Activated B cell treated with CpG ODN at 0.5 μM for 24 hours (primary cell): ENCODE measurements around the gene ICAM2. TPM values are rescaled to one million over a fixed set of nuclear protein-coding genes. Genes with fewer than 3 reads are reported as not detected.
"Not testable (repeated sequence)": the region's sequence is repeated elsewhere in the genome, so short reads cannot be mapped to it uniquely, and the experiment has no call there.

Experiments
- ATAC-seq: fragments of 200-7000 bp; cut with Tn5 transposase; one replicate; pipeline ENCODE4 v1.10.0; 2021; ENCODE audit warnings: low read depth, mild to moderate bottlenecking, moderate library complexity
- CTCF ChIA-PET: fragments of 350-600 bp; sonication (Branson Sonifier 250); formaldehyde crosslinking; loops from one replicate; lab custom pipeline; 2021; ENCODE audit warnings: antibody characterized with exemption; lab: Charles Lee
- POLR2A ChIA-PET: fragments of 350-600 bp; sonication (Branson Sonifier 250); formaldehyde crosslinking; loops from one replicate; lab custom pipeline; 2021; ENCODE audit warnings: antibody characterized with exemption; lab: Charles Lee
- DNase-seq: peaks from one replicate; pipeline ENCODE4 v3.0.0; 2022
- H3K27ac Mint-ChIP-seq: one replicate; pipeline ENCODE4 v1.8.0; 2020; ENCODE audit warnings: mixed read lengths
- H3K27me3 Mint-ChIP-seq: one replicate; pipeline ENCODE4 v1.8.0; 2021; ENCODE audit warnings: mixed read lengths
- H3K36me3 Mint-ChIP-seq: one replicate; pipeline ENCODE4 v1.8.0; 2021; ENCODE audit warnings: low read depth, mixed read lengths
- H3K4me1 Mint-ChIP-seq: one replicate; pipeline ENCODE4 v1.8.0; 2021; ENCODE audit warnings: mixed read lengths
- H3K4me3 Mint-ChIP-seq: one replicate; pipeline ENCODE4 v1.8.0; 2020; ENCODE audit warnings: mild to moderate bottlenecking, mixed read lengths
- H3K9me3 Mint-ChIP-seq: one replicate; pipeline ENCODE4 v1.8.0; 2020; ENCODE audit warnings: mixed read lengths
- intact Hi-C: fragments of 100-400 bp; cut with micrococcal nuclease; formaldehyde crosslinking; loops from one replicate; pipeline ENCODE4 v1.15.1; 2024
- total RNA-seq: library from RNA; stranded (reverse); gene quantifications from 2 replicates; pipeline ENCODE4 v1.2.3, GENCODE V29; 2022
- TF ChIP-seq, protein P1 (sequence below): fragments of 200-600 bp; IDR thresholded peaks from one replicate; pipeline ENCODE4 v1.8.0; 2022; ENCODE audit warnings: antibody characterized with exemption, mild to moderate bottlenecking

The ICAM2 gene
- total RNA-seq, 1 donor from 2014 or later: 44.5 TPM

DNA sequence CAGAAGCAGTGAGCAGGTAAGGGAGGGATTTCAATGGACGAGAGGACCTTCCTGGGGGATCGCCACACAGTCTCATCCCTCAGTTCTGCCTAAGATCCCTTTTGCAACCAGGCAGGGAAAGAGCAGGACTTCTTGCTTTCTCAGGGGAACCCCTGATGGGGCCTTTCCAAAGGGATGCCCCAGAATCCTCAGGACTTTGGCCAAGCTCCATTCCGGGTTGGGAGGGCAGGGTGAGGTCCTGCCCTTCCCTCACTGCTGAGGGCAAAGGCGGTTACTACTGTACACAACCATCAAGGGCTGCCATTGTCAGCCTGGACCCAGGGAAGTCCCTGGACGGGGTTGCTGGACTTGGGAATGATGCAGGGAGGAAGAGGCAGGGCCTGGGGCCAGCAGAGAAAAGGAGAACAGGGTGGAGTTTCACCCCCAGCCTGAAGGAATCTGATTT lies 12.6 kb downstream of the ICAM2 start:
- no peak for DNase-seq
- H3K36me3 Mint-ChIP-seq: peaks cover 79% of the 10 kb centered on the region
- ChIA-PET CTCF (interaction anchor here (1.4 kb wide), 1 partner anchor 89 kb away, joined by 4 read pairs; the partner anchor contains the start of gene GH1), POLR2A (no interaction called here)
- no peak overlapping the region for H3K4me3 Mint-ChIP-seq
- no peaks in the 10 kb centered on the region for H3K9me3 Mint-ChIP-seq
- no peaks in the 10 kb centered on the region for H3K27me3 Mint-ChIP-seq
- peaks cover 55% of the 10 kb centered on the region for H3K4me1 Mint-ChIP-seq
- no peak overlapping the region for H3K27ac Mint-ChIP-seq
- TF ChIP-seq, protein P1, sequence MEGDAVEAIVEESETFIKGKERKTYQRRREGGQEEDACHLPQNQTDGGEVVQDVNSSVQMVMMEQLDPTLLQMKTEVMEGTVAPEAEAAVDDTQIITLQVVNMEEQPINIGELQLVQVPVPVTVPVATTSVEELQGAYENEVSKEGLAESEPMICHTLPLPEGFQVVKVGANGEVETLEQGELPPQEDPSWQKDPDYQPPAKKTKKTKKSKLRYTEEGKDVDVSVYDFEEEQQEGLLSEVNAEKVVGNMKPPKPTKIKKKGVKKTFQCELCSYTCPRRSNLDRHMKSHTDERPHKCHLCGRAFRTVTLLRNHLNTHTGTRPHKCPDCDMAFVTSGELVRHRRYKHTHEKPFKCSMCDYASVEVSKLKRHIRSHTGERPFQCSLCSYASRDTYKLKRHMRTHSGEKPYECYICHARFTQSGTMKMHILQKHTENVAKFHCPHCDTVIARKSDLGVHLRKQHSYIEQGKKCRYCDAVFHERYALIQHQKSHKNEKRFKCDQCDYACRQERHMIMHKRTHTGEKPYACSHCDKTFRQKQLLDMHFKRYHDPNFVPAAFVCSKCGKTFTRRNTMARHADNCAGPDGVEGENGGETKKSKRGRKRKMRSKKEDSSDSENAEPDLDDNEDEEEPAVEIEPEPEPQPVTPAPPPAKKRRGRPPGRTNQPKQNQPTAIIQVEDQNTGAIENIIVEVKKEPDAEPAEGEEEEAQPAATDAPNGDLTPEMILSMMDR: no peak
- ATAC-seq: no peak
- intact Hi-C loops: no loop called here

DNA sequence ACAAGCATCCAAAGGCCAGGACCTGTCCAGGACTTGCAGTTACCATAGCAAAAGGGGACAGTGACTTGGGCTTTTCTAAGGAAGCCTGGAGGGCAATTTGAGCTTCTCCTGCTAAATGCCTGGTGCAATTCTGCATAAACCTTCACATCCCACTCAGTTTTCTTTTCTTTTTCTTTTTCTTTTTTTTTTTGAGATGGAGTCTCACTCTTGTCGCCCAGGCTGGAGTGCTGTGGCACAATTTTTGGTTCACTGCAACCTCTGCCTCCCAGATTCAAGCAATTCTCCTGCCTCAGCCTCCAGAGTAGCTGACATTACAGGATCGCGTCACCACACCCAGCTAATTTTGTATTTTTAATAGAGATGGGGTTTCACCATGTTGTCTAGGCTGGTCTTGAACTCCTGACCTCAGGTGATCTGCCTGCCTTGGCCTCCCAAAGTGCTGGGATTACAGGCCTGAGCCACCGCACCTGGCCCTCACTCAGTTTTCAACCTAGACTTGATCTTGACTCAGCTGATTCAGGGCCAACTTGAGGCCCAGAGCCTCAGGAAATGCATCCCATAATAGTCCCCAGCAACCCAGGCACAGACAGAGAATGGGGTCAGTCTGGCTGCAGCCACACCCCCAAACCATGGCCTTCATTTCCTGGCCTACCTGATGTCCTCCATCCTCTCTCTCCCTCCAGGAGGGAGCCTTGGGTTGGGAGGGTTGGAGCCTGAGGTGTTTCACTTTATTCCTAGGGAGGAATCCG lies 13.2 kb downstream of the ICAM2 start:
- peaks cover 52% of the 10 kb centered on the region for H3K4me1 Mint-ChIP-seq
- DNase-seq, H3K27ac Mint-ChIP-seq, H3K27me3 Mint-ChIP-seq, H3K9me3 Mint-ChIP-seq, ATAC-seq, H3K4me3 Mint-ChIP-seq, intact Hi-C loops: not testable (repeated sequence)
- CTCF ChIA-PET: interaction anchor here (1.3 to 1.4 kb wide), 2 partner anchors 14 to 88 kb away, joined by 4 to 6 read pairs; partner anchors contain the start of gene GH1
- POLR2A ChIA-PET: interaction anchor here (0.7 to 1.3 kb wide), 2 partner anchors 13 to 126 kb away, joined by 3 read pairs; partner anchors contain the start of gene ICAM2
- H3K36me3 Mint-ChIP-seq: peaks cover 81% of the 10 kb centered on the region

DNA sequence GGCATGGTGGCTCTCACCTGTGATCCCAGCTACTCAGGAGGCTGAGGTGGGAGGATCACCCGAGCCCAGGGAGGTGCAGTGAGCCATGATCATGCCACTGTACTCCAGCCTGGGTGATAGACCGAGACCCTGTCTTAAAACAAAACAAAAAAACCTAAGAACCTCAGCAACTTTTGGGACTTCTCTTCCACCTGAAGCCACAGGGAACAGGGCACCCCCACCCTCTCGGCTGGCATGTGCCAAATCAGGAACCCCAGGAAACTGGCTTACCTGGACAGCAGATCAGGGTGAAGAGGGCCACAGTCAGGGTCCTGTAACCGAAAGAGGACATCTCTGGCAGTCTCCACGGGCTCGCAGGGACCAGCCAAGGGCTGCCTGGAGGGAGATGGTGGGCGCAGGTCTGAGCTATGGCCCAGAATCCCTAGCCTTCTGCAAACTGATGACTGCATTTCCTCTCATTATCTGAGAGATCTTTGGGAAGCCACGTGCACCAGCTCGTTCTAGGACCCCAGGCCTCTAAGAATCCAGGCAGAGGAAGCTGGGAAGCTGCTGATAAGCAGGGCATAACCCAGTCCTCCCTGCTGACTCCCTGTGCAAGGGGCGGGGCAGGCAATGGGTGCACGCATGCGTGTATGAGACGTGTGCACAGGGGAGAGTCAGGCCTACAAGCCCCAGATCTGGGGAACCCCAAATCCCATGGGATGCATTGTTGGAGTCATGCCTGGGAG lies 13.9 kb downstream of the ICAM2 start:
- TF ChIP-seq, protein P1: no peak
- no peak overlapping the region for H3K27ac Mint-ChIP-seq
- H3K9me3 Mint-ChIP-seq: no peaks in the 10 kb centered on the region
- POLR2A ChIA-PET: interaction anchor here (0.7 to 1.3 kb wide), 2 partner anchors 14 to 126 kb away, joined by 3 read pairs; partner anchors contain the start of gene ICAM2
- no peak overlapping the region for H3K4me3 Mint-ChIP-seq
- CTCF ChIA-PET: interaction anchor here (0.7 to 2.6 kb wide), 5 partner anchors 13 to 127 kb away, joined by 3 to 7 read pairs (median 4); partner anchors contain the start of gene GH1
- peaks cover 77% of the 10 kb centered on the region for H3K36me3 Mint-ChIP-seq
- H3K4me1 Mint-ChIP-seq: peaks cover 48% of the 10 kb centered on the region
- no peak for ATAC-seq
- intact Hi-C loops: no loop called here
- no peaks in the 10 kb centered on the region for H3K27me3 Mint-ChIP-seq
- no peak for DNase-seq

DNA sequence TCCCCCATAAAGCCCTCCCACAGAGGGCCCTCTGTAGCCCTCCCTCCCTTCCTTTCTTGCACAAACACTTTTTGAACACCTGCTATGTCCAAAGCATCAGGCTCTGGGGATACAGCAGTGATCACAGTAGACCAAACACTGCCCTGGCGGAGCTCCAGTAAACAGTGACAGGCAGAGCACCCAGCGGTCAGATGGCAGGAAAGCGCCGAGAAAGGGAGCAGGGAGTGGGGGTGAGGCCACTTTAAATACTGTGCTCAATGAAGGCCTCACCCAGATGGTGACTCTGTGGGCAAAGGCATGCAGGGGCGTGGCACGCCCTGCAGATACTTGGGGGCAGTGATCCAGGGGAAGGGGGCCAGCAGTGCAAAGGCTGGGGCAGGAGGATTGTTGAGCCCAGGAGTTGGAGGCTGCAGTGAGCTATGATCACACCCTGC lies 14.7 kb downstream of the ICAM2 start:
- no peak for ATAC-seq

More for the DNA sequence above, 14.7 kb downstream of the ICAM2 start:
- CTCF ChIA-PET: interaction anchor here (0.8 to 2.6 kb wide), 2 partner anchors 24 to 128 kb away, joined by 3 to 7 read pairs; no protein-coding TSS in a partner anchor
- intact Hi-C loops: no loop called here
- Mint-ChIP-seq H3K4me3 (no peak overlapping the region), H3K27ac (peak overlapping the region; percentile 44), H3K9me3 (no peaks in the 10 kb centered on the region), H3K4me1 (peaks cover 41% of the 10 kb centered on the region), H3K27me3 (no peaks in the 10 kb centered on the region), H3K36me3 (peaks cover 70% of the 10 kb centered on the region)
- POLR2A ChIA-PET: no interaction called here
- DNase-seq: no peak
- TF ChIP-seq, protein P1: no peak
